WERI-Rb-1 (cell line): ENCODE measurements around the gene AFTPH.

Experiments used
- DNase-seq: peaks from one replicate; pipeline ENCODE4 v3.0.0-alpha.2; 2020
- H3K27ac ChIP-seq: fragments of 250-450 bp; sonication (Bioruptor Pico); 2 replicates; pipeline ENCODE4 v1.5.1; 2020; ENCODE audit warnings: mild to moderate bottlenecking, moderate library complexity
- H3K27me3 ChIP-seq: fragments of 250-450 bp; sonication (Bioruptor Pico); 2 replicates; pipeline ENCODE4 v1.5.1; 2021; ENCODE audit warnings: mild to moderate bottlenecking, low read depth, moderate library complexity; ENCODE audit not compliant: insufficient read depth, severe bottlenecking
- H3K36me3 ChIP-seq: fragments of 250-450 bp; sonication (Bioruptor Pico); 2 replicates; pipeline ENCODE4 v1.5.1; 2020; ENCODE audit warnings: mild to moderate bottlenecking, moderate library complexity
- H3K4me3 ChIP-seq: 2 replicates; pipeline ENCODE4 v1.5.1; 2011; ENCODE audit warnings: low read depth, mild to moderate bottlenecking, control low read depth, low read length
- H3K9me3 ChIP-seq: fragments of 250-450 bp; sonication (Bioruptor Pico); 2 replicates; pipeline ENCODE4 v1.5.1; 2021; ENCODE audit warnings: mild to moderate bottlenecking, moderate library complexity; ENCODE audit not compliant: severe bottlenecking
- CTCF ChIP-seq: IDR thresholded peaks from 2 replicates; pipeline ENCODE4 v1.5.1; 2011; ENCODE audit warnings: low read depth, mild to moderate bottlenecking, control low read depth, inconsistent platforms, low read length

The AFTPH gene

GRCh38 chr2:64479259-64480117, 44.6 kb upstream of the AFTPH start:
- Histone ChIP-seq H3K4me3 (no peak overlapping the region), H3K27ac (no peak overlapping the region), H3K9me3 (no peaks in the 10 kb centered on the region), H3K36me3 (no peaks in the 10 kb centered on the region), H3K27me3 (no peaks in the 10 kb centered on the region)
- no peak for TF ChIP-seq CTCF
- no peak for DNase-seq

- TF ChIP-seq CTCF: no peak
- no peak overlapping the region for H3K27ac ChIP-seq
Observed at GRCh38 chr2:64481665-64482064, 42.5 kb upstream of the AFTPH start.

GRCh38 chr2:64482243-64482642, 41.9 kb upstream of the AFTPH start:
- Histone ChIP-seq H3K27ac (no peak overlapping the region), H3K9me3 (no peaks in the 10 kb centered on the region), H3K27me3 (no peaks in the 10 kb centered on the region), H3K4me3 (no peak overlapping the region), H3K36me3 (no peaks in the 10 kb centered on the region)
- no peak for TF ChIP-seq CTCF
- DNase-seq: no peak

More at GRCh38 chr2:64481665-64482064, 42.5 kb upstream of the AFTPH start:
- Histone ChIP-seq H3K9me3 (no peaks in the 10 kb centered on the region), H3K27me3 (no peaks in the 10 kb centered on the region), H3K4me3 (no peak overlapping the region), H3K36me3 (no peaks in the 10 kb centered on the region)
- no peak for DNase-seq

- DNase-seq: no peak
- H3K27ac ChIP-seq: no peak overlapping the region
Observed at GRCh38 chr2:64482765-64483504, 41.2 kb upstream of the AFTPH start.

GRCh38 chr2:64485331-64485730, 38.8 kb upstream of the AFTPH start:
- Histone ChIP-seq H3K27ac (no peak overlapping the region), H3K9me3 (no peaks in the 10 kb centered on the region), H3K4me3 (no peak overlapping the region), H3K27me3 (no peaks in the 10 kb centered on the region), H3K36me3 (no peaks in the 10 kb centered on the region)
- DNase-seq: no peak
- no peak for TF ChIP-seq CTCF

More at GRCh38 chr2:64482765-64483504, 41.2 kb upstream of the AFTPH start:
- H3K36me3 ChIP-seq: no peaks in the 10 kb centered on the region
- H3K4me3 ChIP-seq: no peak overlapping the region
- no peaks in the 10 kb centered on the region for H3K27me3 ChIP-seq
- TF ChIP-seq CTCF: no peak
- H3K9me3 ChIP-seq: no peaks in the 10 kb centered on the region
